GM23248 (cell line): ENCODE data around the gene WRAP53. TPM values are rescaled to one million over a fixed set of nuclear protein-coding genes. Genes with fewer than 3 reads are reported as not detected.

Experiments
- DNase-seq: peaks from one replicate; pipeline ENCODE4 v3.0.0-alpha.2; 2015
- H2AFZ ChIP-seq: fragments of 200-600 bp; sonication (generic); 2 replicates; pipeline ENCODE4 v1.6.1; 2016; ENCODE audit warnings: antibody characterized with exemption
- H3F3A ChIP-seq: fragments of 200-600 bp; sonication (generic); 2 replicates; pipeline ENCODE4 v1.6.1; 2016; ENCODE audit warnings: mild to moderate bottlenecking, antibody characterized with exemption, mixed run types; ENCODE audit not compliant: insufficient read depth
- H3K27ac ChIP-seq: fragments of 200-600 bp; sonication (generic); 2 replicates; pipeline ENCODE4 v1.5.1; 2016; ENCODE audit warnings: mild to moderate bottlenecking
- H3K27me3 ChIP-seq: fragments of 200-600 bp; sonication (generic); replicated peaks from 2 replicates; pipeline ENCODE4 v1.6.1; 2016; ENCODE audit warnings: mild to moderate bottlenecking; ENCODE audit not compliant: insufficient read depth
- H3K36me3 ChIP-seq: fragments of 200-600 bp; sonication (generic); 2 replicates; pipeline ENCODE4 v1.6.1; 2016; ENCODE audit warnings: low read depth, mild to moderate bottlenecking
- H3K4me1 ChIP-seq: fragments of 200-600 bp; sonication (generic); 2 replicates; pipeline ENCODE4 v1.6.1; 2016; ENCODE audit warnings: mild to moderate bottlenecking; ENCODE audit not compliant: insufficient read depth
- H3K4me2 ChIP-seq: fragments of 200-600 bp; sonication (generic); one replicate; pipeline ENCODE4 v1.6.1; 2016; ENCODE audit warnings: mild to moderate bottlenecking; ENCODE audit not compliant: unreplicated experiment
- H3K4me3 ChIP-seq: fragments of 200-600 bp; sonication (generic); 2 replicates; pipeline ENCODE4 v1.5.1; 2016; ENCODE audit warnings: mild to moderate bottlenecking
- H3K79me2 ChIP-seq: fragments of 200-600 bp; sonication (generic); 2 replicates; pipeline ENCODE4 v1.6.1; 2016; ENCODE audit warnings: mild to moderate bottlenecking; ENCODE audit not compliant: insufficient read depth
- H3K9ac ChIP-seq: fragments of 200-600 bp; sonication (generic); 2 replicates; pipeline ENCODE4 v1.6.1; 2016; ENCODE audit warnings: mild to moderate bottlenecking
- H3K9me2 ChIP-seq: fragments of 200-600 bp; sonication (generic); 2 replicates; pipeline ENCODE4 v1.6.1; 2016; ENCODE audit warnings: mixed run types, mild to moderate bottlenecking, moderate library complexity; ENCODE audit not compliant: insufficient read depth
- H3K9me3 ChIP-seq: fragments of 200-600 bp; sonication (generic); one replicate; pipeline ENCODE4 v1.6.1; 2017; ENCODE audit warnings: low read depth
- H4K20me1 ChIP-seq: fragments of 200-600 bp; sonication (generic); 2 replicates; pipeline ENCODE4 v1.6.0; 2016; ENCODE audit not compliant: insufficient read depth
- EZH2 ChIP-seq: fragments of 200-600 bp; sonication (generic); IDR thresholded peaks from 2 replicates; pipeline ENCODE4 v1.6.1; 2018; ENCODE audit warnings: antibody characterized with exemption, mild to moderate bottlenecking; ENCODE audit not compliant: insufficient read depth, poor library complexity, severe bottlenecking
- EZH2phosphoT487 ChIP-seq: fragments of 200-600 bp; sonication (generic); IDR thresholded peaks from 2 replicates; pipeline ENCODE4 v1.6.1; 2018; ENCODE audit warnings: antibody characterized with exemption, moderate library complexity, mild to moderate bottlenecking, low read depth; ENCODE audit not compliant: insufficient read depth
- WGBS, 2 experiments: methylation state at CpG; one replicate each; pipeline ENCODE4 v1.1.6; 2015 to 2017; ENCODE audit warnings: low lambda C conversion rate in 2 of 2, low coverage in 1 of 2; ENCODE audit errors: missing lambda C conversion rate in 2 of 2; 5-methylcytosine and 5-hydroxymethylcytosine counted together
- in situ Hi-C: fragments of 300-500 bp; cut with MboI; formaldehyde crosslinking; loops from 2 replicates; pipeline ENCODE4 v1.15.0; 2020
- polyA plus RNA-seq: library from polyadenylated mRNA; unstranded; fragments of >200 nt; fragmentation: Nextera tagmentation; extraction: Ambion mirVana; gene quantifications from 2 replicates; pipeline ENCODE4 v1.2.1, GENCODE V29; 2016
- total RNA-seq: library from RNA; depleted of rRNA; stranded (reverse); fragments of >200 nt; shearing (Covaris generic); gene quantifications from 2 replicates; pipeline ENCODE4 v1.2.3, GENCODE V29; 2014

The WRAP53 gene
- total and polyA plus RNA-seq, 2 experiments from 2014 or later: 5.9 to 13.1 TPM

- H3K27me3 ChIP-seq: peaks cover 15% of the 10 kb centered on the region
- DNase-seq: no peak
- no peak overlapping the region for H3K4me2 ChIP-seq
- TF ChIP-seq EZH2 (no peak), EZH2phosphoT487 (no peak)
- H3K9ac ChIP-seq: no peak overlapping the region
- 41% methylated on average over 9 of the region's 9 CpGs for WGBS, 2 experiments
- H3K4me1 ChIP-seq: no peaks in the 10 kb centered on the region; the same call in 1 of the 2 replicates
- H3K79me2 ChIP-seq: no peaks in the 10 kb centered on the region
- H2AFZ ChIP-seq: no peak overlapping the region
- H4K20me1 ChIP-seq: no peaks in the 10 kb centered on the region
- no peaks in the 10 kb centered on the region for H3K9me2 ChIP-seq
- no peaks in the 10 kb centered on the region for H3K36me3 ChIP-seq
- H3K27ac ChIP-seq: no peak overlapping the region
- no peaks in the 10 kb centered on the region for H3K9me3 ChIP-seq
- H3K4me3 ChIP-seq: no peak overlapping the region
- in situ Hi-C loops: no loop called here
- H3F3A ChIP-seq: no peaks in the 10 kb centered on the region
These were observed 41.8 kb upstream of the WRAP53 start for GRCh38 chr17:7646457-7646856.

GRCh38 chr17:7647018-7647417 lies 41.3 kb upstream of the WRAP53 start:
- in situ Hi-C loops: no loop called here
- Histone ChIP-seq H3K9me3 (no peaks in the 10 kb centered on the region), H4K20me1 (no peaks in the 10 kb centered on the region), H3K9ac (no peak overlapping the region), H3K36me3 (no peaks in the 10 kb centered on the region), H3K4me3 (no peak overlapping the region), H3K79me2 (no peaks in the 10 kb centered on the region), H3K4me1 (no peaks in the 10 kb centered on the region; the same call in 1 of the 2 replicates), H3K9me2 (no peaks in the 10 kb centered on the region), H3K27ac (no peak overlapping the region), H2AFZ (no peak overlapping the region), H3F3A (no peaks in the 10 kb centered on the region), H3K4me2 (no peak overlapping the region), H3K27me3 (peaks cover 21% of the 10 kb centered on the region)
- DNase-seq: no peak
- 52 to 70% methylated on average over 4 of the region's 4 CpGs for WGBS, 2 experiments
- TF ChIP-seq EZH2phosphoT487 (no peak), EZH2 (no peak)

- peak within 1 kb of the TSS; percentile 61 for H3K4me3 ChIP-seq
- no peaks in the 10 kb centered on the region for H3K9me3 ChIP-seq
- 5 to 8% methylated on average over 15 to 25 of the region's 34 CpGs for WGBS, 2 experiments
- no peaks in the 10 kb centered on the region for H3K79me2 ChIP-seq
- peak within 1 kb of the TSS; percentile 58; the same call in 1 of the 2 replicates for H2AFZ ChIP-seq
- TF ChIP-seq EZH2phosphoT487: no peak
- H3K27ac ChIP-seq: no peak within 1 kb of the TSS
- no peak within 1 kb of the TSS for H3K9ac ChIP-seq
- no peaks in the 10 kb centered on the region for H3F3A ChIP-seq
- H3K9me2 ChIP-seq: no peaks in the 10 kb centered on the region
- no peaks in the 10 kb centered on the region for H4K20me1 ChIP-seq
- DNase-seq: peak; percentile 46
- no peaks in the 10 kb centered on the region for H3K36me3 ChIP-seq
- peaks cover 42% of the 10 kb centered on the region for H3K27me3 ChIP-seq
- H3K4me2 ChIP-seq: peak within 1 kb of the TSS; percentile 82
- no peaks in the 10 kb centered on the region; the same call in 1 of the 2 replicates for H3K4me1 ChIP-seq
- in situ Hi-C loops: no loop called here
These were observed 37.7 kb upstream of the WRAP53 start, which contains the start of gene ATP1B2 for GRCh38 chr17:7650509-7651096. Gene ATP1B2, plus strand, starts transcription at chr17:7650926. Its CDS starts 593 bp downstream, at chr17:7651519.

GRCh38 chr17:7651097-7651664 lies 37.1 kb upstream of the WRAP53 start:
- peak overlapping the region; percentile 82 for H3K4me2 ChIP-seq

More at GRCh38 chr17:7651097-7651664, 37.1 kb upstream of the WRAP53 start:
- Histone ChIP-seq H3K9me2 (no peaks in the 10 kb centered on the region), H4K20me1 (no peaks in the 10 kb centered on the region), H3F3A (no peaks in the 10 kb centered on the region), H3K4me3 (peak overlapping the region; percentile 61), H3K27me3 (peaks cover 42% of the 10 kb centered on the region), H3K9me3 (no peaks in the 10 kb centered on the region), H3K79me2 (no peaks in the 10 kb centered on the region), H3K36me3 (no peaks in the 10 kb centered on the region), H3K4me1 (no peaks in the 10 kb centered on the region; the same call in 1 of the 2 replicates), H2AFZ (no peak overlapping the region), H3K27ac (no peak overlapping the region), H3K9ac (no peak overlapping the region)
- DNase-seq: no peak
- peak; percentile 85 for TF ChIP-seq EZH2
- TF ChIP-seq EZH2phosphoT487: peak; percentile 62; the same call in 1 of the 2 replicates
- WGBS, 2 experiments: 2 to 4% methylated on average over 29 to 44 of the region's 45 CpGs
- in situ Hi-C loops: no loop called here
